ENCODE results near the gene PRR3. TPM values are rescaled to one million over a fixed set of nuclear protein-coding genes. Genes with fewer than 3 reads are reported as not detected.

The PRR3 gene
- total and polyA plus RNA-seq, 2 of the 13 experiments (the other 11 are each of a cell fraction or from before 2014, with no cell fraction given) = 14.6 to 21.2 TPM

DNA sequence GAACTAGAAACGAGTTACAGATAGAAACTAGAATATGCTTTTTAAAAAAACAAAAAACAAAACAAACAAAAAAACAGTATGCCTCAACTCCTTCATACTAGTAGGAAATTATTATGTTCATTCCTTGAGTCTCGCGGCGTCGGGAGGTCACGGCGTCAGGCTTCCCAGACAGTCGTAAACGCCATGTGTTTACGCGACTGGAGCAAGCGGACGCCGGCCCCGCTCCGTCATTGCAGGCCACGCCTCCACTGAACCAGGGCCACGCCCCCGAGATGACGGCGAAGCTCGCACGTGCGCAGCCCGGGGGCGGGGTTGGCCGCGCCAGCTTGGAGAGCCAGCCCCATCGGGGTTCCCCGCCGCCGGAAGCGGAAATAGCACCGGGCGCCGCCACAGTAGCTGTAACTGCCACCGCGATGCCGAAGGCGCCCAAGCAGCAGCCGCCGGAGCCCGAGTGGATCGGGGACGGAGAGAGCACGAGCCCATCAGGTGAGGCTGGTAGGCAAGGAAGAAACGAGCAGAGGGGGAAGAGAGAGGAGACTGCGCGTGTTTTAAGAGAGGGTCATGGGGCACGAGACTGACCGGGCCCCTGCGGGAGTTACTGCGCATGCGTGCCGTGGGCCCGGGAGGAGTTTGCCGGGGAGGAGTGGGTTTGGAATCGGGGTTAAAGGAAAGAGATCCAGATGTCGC lies 14.1 kb downstream of the PRR3 start, which contains the start of gene ABCF1 (continued):
- TF ChIP-seq ZNF230 (CRISPR knock-in tag; IDR thresholded peaks at IDR 0.05) = peak; percentile 98
- TF ChIP-seq, protein P1, sequence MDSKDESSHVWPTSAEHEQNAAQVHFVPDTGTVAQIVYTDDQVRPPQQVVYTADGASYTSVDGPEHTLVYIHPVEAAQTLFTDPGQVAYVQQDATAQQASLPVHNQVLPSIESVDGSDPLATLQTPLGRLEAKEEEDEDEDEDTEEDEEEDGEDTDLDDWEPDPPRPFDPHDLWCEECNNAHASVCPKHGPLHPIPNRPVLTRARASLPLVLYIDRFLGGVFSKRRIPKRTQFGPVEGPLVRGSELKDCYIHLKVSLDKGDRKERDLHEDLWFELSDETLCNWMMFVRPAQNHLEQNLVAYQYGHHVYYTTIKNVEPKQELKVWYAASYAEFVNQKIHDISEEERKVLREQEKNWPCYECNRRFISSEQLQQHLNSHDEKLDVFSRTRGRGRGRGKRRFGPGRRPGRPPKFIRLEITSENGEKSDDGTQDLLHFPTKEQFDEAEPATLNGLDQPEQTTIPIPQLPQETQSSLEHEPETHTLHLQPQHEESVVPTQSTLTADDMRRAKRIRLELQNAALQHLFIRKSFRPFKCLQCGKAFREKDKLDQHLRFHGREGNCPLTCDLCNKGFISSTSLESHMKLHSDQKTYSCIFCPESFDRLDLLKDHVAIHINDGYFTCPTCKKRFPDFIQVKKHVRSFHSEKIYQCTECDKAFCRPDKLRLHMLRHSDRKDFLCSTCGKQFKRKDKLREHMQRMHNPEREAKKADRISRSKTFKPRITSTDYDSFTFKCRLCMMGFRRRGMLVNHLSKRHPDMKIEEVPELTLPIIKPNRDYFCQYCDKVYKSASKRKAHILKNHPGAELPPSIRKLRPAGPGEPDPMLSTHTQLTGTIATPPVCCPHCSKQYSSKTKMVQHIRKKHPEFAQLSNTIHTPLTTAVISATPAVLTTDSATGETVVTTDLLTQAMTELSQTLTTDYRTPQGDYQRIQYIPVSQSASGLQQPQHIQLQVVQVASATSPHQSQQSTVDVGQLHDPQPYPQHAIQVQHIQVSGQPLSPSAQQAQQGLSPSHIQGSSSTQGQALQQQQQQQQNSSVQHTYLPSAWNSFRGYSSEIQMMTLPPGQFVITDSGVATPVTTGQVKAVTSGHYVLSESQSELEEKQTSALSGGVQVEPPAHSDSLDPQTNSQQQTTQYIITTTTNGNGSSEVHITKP (CRISPR knock-in tag; IDR thresholded peaks at IDR 0.05; ENCODE audit: low read depth) = peak; percentile 90
- no peak for TF ChIP-seq PRPF4 (IDR thresholded peaks at IDR 0.05; ENCODE audit: low read depth, low read length, poor library complexity, severe bottlenecking)
- TF ChIP-seq ZNF468 (CRISPR knock-in tag; IDR thresholded peaks at IDR 0.05) = peak; percentile 74
- no peak; the same call in 1 of the 2 replicates for TF ChIP-seq PAWR (CRISPR knock-in tag; IDR thresholded peaks at IDR 0.05; ENCODE audit: borderline replicate concordance)
- TF ChIP-seq, protein P2, sequence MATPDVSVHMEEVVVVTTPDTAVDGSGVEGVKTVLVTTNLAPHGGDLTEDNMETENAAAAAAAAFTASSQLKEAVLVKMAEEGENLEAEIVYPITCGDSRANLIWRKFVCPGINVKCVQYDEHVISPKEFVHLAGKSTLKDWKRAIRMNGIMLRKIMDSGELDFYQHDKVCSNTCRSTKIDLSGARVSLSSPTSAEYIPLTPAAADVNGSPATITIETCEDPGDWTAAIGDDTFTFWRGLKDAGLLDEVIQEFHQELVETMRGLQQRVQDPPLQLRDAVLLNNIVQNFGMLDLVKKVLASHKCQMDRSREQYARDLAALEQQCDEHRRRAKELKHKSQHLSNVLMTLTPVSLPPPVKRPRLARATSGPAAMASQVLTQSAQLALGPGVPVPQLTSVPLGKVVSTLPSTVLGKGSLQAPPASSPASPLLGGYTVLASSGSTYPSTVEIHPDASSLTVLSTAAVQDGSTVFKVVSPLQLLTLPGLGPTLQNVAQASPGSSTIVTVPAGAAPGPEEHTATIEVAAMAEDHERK (CRISPR knock-in tag; IDR thresholded peaks at IDR 0.05; ENCODE audit: low read depth) = no peak; the same call in 1 of the 2 replicates
- peak; percentile 81 for TF ChIP-seq HDAC2 (CRISPR knock-in tag; IDR thresholded peaks at IDR 0.05)
- TF ChIP-seq LCORL (IDR thresholded peaks at IDR 0.05) = no peak
- TF ChIP-seq LCORL (CRISPR knock-in tag; IDR thresholded peaks at IDR 0.05) = peak; percentile 41; the same call in 1 of the 2 replicates
- TF ChIP-seq MTA3 (CRISPR knock-in tag; IDR thresholded peaks at IDR 0.05) = no peak
- TF ChIP-seq HNF4G (IDR thresholded peaks at IDR 0.05; ENCODE audit: borderline replicate concordance, low read depth, low read length) = no peak
- no peak for TF ChIP-seq HNF4G (CRISPR knock-in tag; IDR thresholded peaks at IDR 0.05; ENCODE audit: borderline replicate concordance, low read depth)
- peak; percentile 97 for TF ChIP-seq YEATS2 (CRISPR knock-in tag; IDR thresholded peaks at IDR 0.05; ENCODE audit: borderline replicate concordance)
- no peak for TF ChIP-seq RAD51 (IDR thresholded peaks at IDR 0.05; ENCODE audit: borderline replicate concordance)
- TF ChIP-seq, protein P3, sequence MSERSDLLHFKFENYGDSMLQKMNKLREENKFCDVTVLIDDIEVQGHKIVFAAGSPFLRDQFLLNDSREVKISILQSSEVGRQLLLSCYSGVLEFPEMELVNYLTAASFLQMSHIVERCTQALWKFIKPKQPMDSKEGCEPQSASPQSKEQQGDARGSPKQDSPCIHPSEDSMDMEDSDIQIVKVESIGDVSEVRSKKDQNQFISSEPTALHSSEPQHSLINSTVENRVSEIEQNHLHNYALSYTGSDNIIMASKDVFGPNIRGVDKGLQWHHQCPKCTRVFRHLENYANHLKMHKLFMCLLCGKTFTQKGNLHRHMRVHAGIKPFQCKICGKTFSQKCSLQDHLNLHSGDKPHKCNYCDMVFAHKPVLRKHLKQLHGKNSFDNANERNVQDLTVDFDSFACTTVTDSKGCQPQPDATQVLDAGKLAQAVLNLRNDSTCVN (CRISPR knock-in tag; IDR thresholded peaks at IDR 0.05; ENCODE audit: borderline replicate concordance) = peak; percentile 70
- TF ChIP-seq ZNF24 (IDR thresholded peaks at IDR 0.05) = no peak
- peak; percentile 86 for TF ChIP-seq CAMTA2 (CRISPR knock-in tag; IDR thresholded peaks at IDR 0.05; ENCODE audit: borderline replicate concordance)
- TF ChIP-seq RFX3 (CRISPR knock-in tag; IDR thresholded peaks at IDR 0.05) = 0 out of 2 replicates have a peak, but pooled peaks have one; percentile 27
- TF ChIP-seq ZNF891 (CRISPR knock-in tag; IDR thresholded peaks at IDR 0.05) = peak; percentile 88
- no peak for TF ChIP-seq SUZ12 (IDR thresholded peaks at IDR 0.05; ENCODE audit: low read depth, low read length)
- TF ChIP-seq, protein P4, sequence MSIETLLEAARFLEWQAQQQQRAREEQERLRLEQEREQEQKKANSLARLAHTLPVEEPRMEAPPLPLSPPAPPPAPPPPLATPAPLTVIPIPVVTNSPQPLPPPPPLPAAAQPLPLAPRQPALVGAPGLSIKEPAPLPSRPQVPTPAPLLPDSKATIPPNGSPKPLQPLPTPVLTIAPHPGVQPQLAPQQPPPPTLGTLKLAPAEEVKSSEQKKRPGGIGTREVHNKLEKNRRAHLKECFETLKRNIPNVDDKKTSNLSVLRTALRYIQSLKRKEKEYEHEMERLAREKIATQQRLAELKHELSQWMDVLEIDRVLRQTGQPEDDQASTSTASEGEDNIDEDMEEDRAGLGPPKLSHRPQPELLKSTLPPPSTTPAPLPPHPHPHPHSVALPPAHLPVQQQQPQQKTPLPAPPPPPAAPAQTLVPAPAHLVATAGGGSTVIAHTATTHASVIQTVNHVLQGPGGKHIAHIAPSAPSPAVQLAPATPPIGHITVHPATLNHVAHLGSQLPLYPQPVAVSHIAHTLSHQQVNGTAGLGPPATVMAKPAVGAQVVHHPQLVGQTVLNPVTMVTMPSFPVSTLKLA (IDR thresholded peaks at IDR 0.05) = peak; percentile 98
- TF ChIP-seq SMAD9 (CRISPR knock-in tag; IDR thresholded peaks at IDR 0.05) = peak; percentile 79; the same call in 1 of the 2 replicates
- 0 out of 2 replicates have a peak, but pooled peaks have one; percentile 72 for TF ChIP-seq ZNF251 (CRISPR knock-in tag; IDR thresholded peaks at IDR 0.05)
